SK-N-SH treated with all-trans-retinoic acid at 6 μM for 48 hours (cell line): Measurements from ENCODE around the gene HECA.
"Not testable (repeated sequence)": the region's sequence is repeated elsewhere in the genome, so short reads cannot be mapped to it uniquely, and the experiment has no call there.

ENCODE experiments used
- ATAC-seq: fragments of 200-7000 bp; cut with Tn5 transposase; 3 replicates; pipeline ENCODE4 v1.9.1; 2020; ENCODE audit warnings: mild to moderate bottlenecking, moderate library complexity
- ARNTL ChIP-seq: fragments of 450-650 bp; formaldehyde crosslinking; IDR thresholded peaks from 2 replicates; pipeline ENCODE4 v1.5.0; 2020; ENCODE audit warnings: low read depth, mild to moderate bottlenecking, moderate library complexity, borderline replicate concordance
- CREB5 ChIP-seq: fragments of 250-450 bp; sonication (Bioruptor Pico); IDR thresholded peaks from 2 replicates; pipeline ENCODE4 v1.5.1; 2020; ENCODE audit warnings: low read depth, mild to moderate bottlenecking, moderate library complexity
- CSDC2 ChIP-seq: fragments of 250-450 bp; sonication (Bioruptor Pico); IDR thresholded peaks from 2 replicates; pipeline ENCODE4 v1.5.0; 2020; ENCODE audit warnings: mild to moderate bottlenecking, moderate library complexity
- CSRNP3 ChIP-seq: fragments of 250-450 bp; sonication (Bioruptor Pico); IDR thresholded peaks from 2 replicates; pipeline ENCODE4 v1.5.1; 2021; ENCODE audit warnings: mild to moderate bottlenecking, moderate library complexity
- ESRRG ChIP-seq: fragments of 250-450 bp; sonication (Bioruptor Pico); IDR thresholded peaks from 2 replicates; pipeline ENCODE4 v1.6.1; 2021; ENCODE audit warnings: mild to moderate bottlenecking
- GLIS3 ChIP-seq: fragments of 250-450 bp; sonication (Bioruptor Pico); IDR thresholded peaks from 2 replicates; pipeline ENCODE4 v1.5.0; 2020; ENCODE audit warnings: mild to moderate bottlenecking, moderate library complexity
- ISL1 ChIP-seq: fragments of 250-450 bp; sonication (Bioruptor Pico); IDR thresholded peaks from 2 replicates; pipeline ENCODE4 v2.1.2; 2022; ENCODE audit warnings: mild to moderate bottlenecking, moderate library complexity
- PATZ1 ChIP-seq: fragments of 250-450 bp; sonication (Bioruptor Pico); IDR thresholded peaks from 2 replicates; pipeline ENCODE4 v1.8.0; 2020; ENCODE audit warnings: mild to moderate bottlenecking, moderate library complexity, borderline replicate concordance
- POU6F1 ChIP-seq: fragments of 250-450 bp; sonication (Bioruptor Pico); IDR thresholded peaks from 2 replicates; pipeline ENCODE4 v1.8.0; 2021; ENCODE audit warnings: low read depth, mild to moderate bottlenecking, moderate library complexity, borderline replicate concordance
- PPARA ChIP-seq: fragments of 250-450 bp; sonication (Bioruptor Pico); IDR thresholded peaks from 2 replicates; pipeline ENCODE4 v1.5.0; 2020; ENCODE audit warnings: mild to moderate bottlenecking, borderline replicate concordance
- RARB ChIP-seq: fragments of 250-450 bp; sonication (Bioruptor Pico); IDR thresholded peaks from 2 replicates; pipeline ENCODE4 v1.8.0; 2021; ENCODE audit warnings: mild to moderate bottlenecking, moderate library complexity
- SNAI2 ChIP-seq: fragments of 250-450 bp; sonication (Bioruptor Pico); IDR thresholded peaks from 2 replicates; pipeline ENCODE4 v1.5.0; 2020; ENCODE audit warnings: mild to moderate bottlenecking, moderate library complexity
- TCF4 ChIP-seq: fragments of 250-450 bp; sonication (Bioruptor Pico); IDR thresholded peaks from 2 replicates; pipeline ENCODE4 v1.8.0; 2021; ENCODE audit warnings: mild to moderate bottlenecking, moderate library complexity, borderline replicate concordance
- TOX ChIP-seq: fragments of 250-450 bp; sonication (Bioruptor Pico); IDR thresholded peaks from 2 replicates; pipeline ENCODE4 v1.8.0; 2021; ENCODE audit warnings: mild to moderate bottlenecking, moderate library complexity, borderline replicate concordance
- TSHZ2 ChIP-seq: fragments of 250-450 bp; sonication (Bioruptor Pico); IDR thresholded peaks from 2 replicates; pipeline ENCODE4 v1.5.0; 2020; ENCODE audit warnings: mild to moderate bottlenecking, moderate library complexity
- ZFP3 ChIP-seq: fragments of 250-450 bp; sonication (Bioruptor Pico); IDR thresholded peaks from 2 replicates; pipeline ENCODE4 v1.5.0; 2020; ENCODE audit warnings: mild to moderate bottlenecking, moderate library complexity
- ZFP30 ChIP-seq: fragments of 450-650 bp; formaldehyde crosslinking; IDR thresholded peaks from 2 replicates; pipeline ENCODE4 v1.5.0; 2022; ENCODE audit warnings: mild to moderate bottlenecking, moderate library complexity
- ZNF565 ChIP-seq: fragments of 450-650 bp; formaldehyde crosslinking; conservative IDR thresholded peaks from 2 replicates; pipeline ENCODE4 v1.5.0; 2020; ENCODE audit warnings: low read depth, mild to moderate bottlenecking, moderate library complexity
- ZNF70 ChIP-seq: fragments of 450-650 bp; formaldehyde crosslinking; IDR thresholded peaks from 2 replicates; pipeline ENCODE4 v1.5.0; 2020; ENCODE audit warnings: mild to moderate bottlenecking, moderate library complexity
- ZNF8 ChIP-seq: fragments of 450-650 bp; formaldehyde crosslinking; IDR thresholded peaks from 2 replicates; pipeline ENCODE4 v1.5.0; 2020; ENCODE audit warnings: mild to moderate bottlenecking, moderate library complexity

Gene HECA

GRCh38 chr6:139205843-139206242 is 71.0 kb downstream of the HECA start:
- no peak for ATAC-seq
- TF ChIP-seq CSDC2 (CRISPR knock-in tag) (no peak), RARB (CRISPR knock-in tag) (no peak), TOX (CRISPR knock-in tag) (no peak), ZNF70 (CRISPR knock-in tag) (no peak), POU6F1 (CRISPR knock-in tag) (no peak), GLIS3 (CRISPR knock-in tag) (no peak), PATZ1 (CRISPR knock-in tag) (no peak), ZNF565 (CRISPR knock-in tag) (no peak), ESRRG (no peak), PPARA (no peak), TSHZ2 (CRISPR knock-in tag) (no peak), CSRNP3 (no peak), ARNTL (CRISPR knock-in tag) (no peak), TCF4 (CRISPR knock-in tag) (no peak), ZFP30 (no peak), ZFP3 (CRISPR knock-in tag) (no peak), SNAI2 (CRISPR knock-in tag) (no peak), ZNF8 (no peak), CREB5 (no peak)
- TF ChIP-seq, all 23 proteins: peak for 0

GRCh38 chr6:139210766-139211165 is 75.9 kb downstream of the HECA start:
- not testable (repeated sequence) for ATAC-seq

GRCh38 chr6:139212460-139212859 is 77.6 kb downstream of the HECA start:
- ATAC-seq = not testable (repeated sequence)

GRCh38 chr6:139219271-139219729 is 84.4 kb downstream of the HECA start:
- TF ChIP-seq ISL1 (CRISPR knock-in tag) = no peak
- no peak for TF ChIP-seq TCF4 (CRISPR knock-in tag)
- TF ChIP-seq SNAI2 (CRISPR knock-in tag) = no peak
- TF ChIP-seq GLIS3 (CRISPR knock-in tag) = no peak
- peak; percentile 100 for ATAC-seq
